ENCODE data around the gene SLAMF7.

SLAMF7 gene

GRCh38 chr1:160744852-160745520 lies 5.9 kb downstream of the SLAMF7 start:
- H3K4me3 ChIP-seq (ENCODE audit: low read length) = no peak overlapping the region
- no peak for TF ChIP-seq ZNF274 (IDR thresholded peaks at IDR 0.05; ENCODE audit: low read depth, low read length)

GRCh38 chr1:160745551-160745950 lies 6.5 kb downstream of the SLAMF7 start:
- no peak overlapping the region for H3K4me3 ChIP-seq (ENCODE audit: low read length)
- TF ChIP-seq ZNF274 (IDR thresholded peaks at IDR 0.05; ENCODE audit: low read depth, low read length) = no peak

GRCh38 chr1:160746836-160747500 lies 7.9 kb downstream of the SLAMF7 start:
- H3K4me3 ChIP-seq (ENCODE audit: low read length) = no peak overlapping the region
- TF ChIP-seq ZNF274 (IDR thresholded peaks at IDR 0.05; ENCODE audit: low read depth, low read length) = no peak

GRCh38 chr1:160747717-160748116 lies 8.7 kb downstream of the SLAMF7 start:
- H3K4me3 ChIP-seq (ENCODE audit: low read length) = no peak overlapping the region
- TF ChIP-seq ZNF274 (IDR thresholded peaks at IDR 0.05; ENCODE audit: low read depth, low read length) = no peak

- no peak for TF ChIP-seq ZNF274 (IDR thresholded peaks at IDR 0.05; ENCODE audit: low read depth, low read length)
- H3K4me3 ChIP-seq (ENCODE audit: low read length) = no peak overlapping the region
These were observed 9.3 kb downstream of the SLAMF7 start for GRCh38 chr1:160748181-160748877.

- no peak for TF ChIP-seq ZNF274 (IDR thresholded peaks at IDR 0.05; ENCODE audit: low read depth, low read length)
- H3K4me3 ChIP-seq (ENCODE audit: low read length) = no peak overlapping the region
These were observed 9.8 kb downstream of the SLAMF7 start for GRCh38 chr1:160748878-160749269.

GRCh38 chr1:160750608-160751007 lies 11.6 kb downstream of the SLAMF7 start:
- TF ChIP-seq ZNF274 (IDR thresholded peaks at IDR 0.05; ENCODE audit: low read depth, low read length) = no peak
- no peak overlapping the region for H3K4me3 ChIP-seq (ENCODE audit: low read length)

GRCh38 chr1:160752406-160752805 lies 13.4 kb downstream of the SLAMF7 start:
- no peak for TF ChIP-seq ZNF274 (IDR thresholded peaks at IDR 0.05; ENCODE audit: low read depth, low read length)
- H3K4me3 ChIP-seq (ENCODE audit: low read length) = no peak overlapping the region

- no peak for TF ChIP-seq ZNF274 (IDR thresholded peaks at IDR 0.05; ENCODE audit: low read depth, low read length)
- no peak overlapping the region for H3K4me3 ChIP-seq (ENCODE audit: low read length)
These were observed 13.9 kb downstream of the SLAMF7 start for GRCh38 chr1:160752924-160753323.

GRCh38 chr1:160753594-160753993 lies 14.5 kb downstream of the SLAMF7 start:
- no peak for TF ChIP-seq ZNF274 (IDR thresholded peaks at IDR 0.05; ENCODE audit: low read depth, low read length)
- no peak overlapping the region for H3K4me3 ChIP-seq (ENCODE audit: low read length)

GRCh38 chr1:160755461-160755860 lies 16.4 kb downstream of the SLAMF7 start:
- no peak for TF ChIP-seq ZNF274 (IDR thresholded peaks at IDR 0.05; ENCODE audit: low read depth, low read length)
- H3K4me3 ChIP-seq (ENCODE audit: low read length) = no peak overlapping the region

- no peak for TF ChIP-seq ZNF274 (IDR thresholded peaks at IDR 0.05; ENCODE audit: low read depth, low read length)
- no peak overlapping the region for H3K4me3 ChIP-seq (ENCODE audit: low read length)
These were observed 17.1 kb downstream of the SLAMF7 start for GRCh38 chr1:160755911-160756848.

- no peak overlapping the region for H3K4me3 ChIP-seq (ENCODE audit: low read length)
- TF ChIP-seq ZNF274 (IDR thresholded peaks at IDR 0.05; ENCODE audit: low read depth, low read length) = no peak
These were observed 17.8 kb downstream of the SLAMF7 start for GRCh38 chr1:160756849-160757201.

GRCh38 chr1:160758521-160758920 lies 19.5 kb downstream of the SLAMF7 start:
- no peak overlapping the region for H3K4me3 ChIP-seq (ENCODE audit: low read length)
- no peak for TF ChIP-seq ZNF274 (IDR thresholded peaks at IDR 0.05; ENCODE audit: low read depth, low read length)

All from GM08714 (cell line).